GM12872 (cell line): ENCODE results near the gene SLCO1B3.

Experiments
- TF ChIP-seq, protein P1 (sequence below): IDR thresholded peaks from 3 replicates; pipeline ENCODE4 v1.5.1; 2011; ENCODE audit warnings: low read depth, mild to moderate bottlenecking, low read length, moderate library complexity; ENCODE audit not compliant: insufficient read depth

The SLCO1B3 gene

DNA sequence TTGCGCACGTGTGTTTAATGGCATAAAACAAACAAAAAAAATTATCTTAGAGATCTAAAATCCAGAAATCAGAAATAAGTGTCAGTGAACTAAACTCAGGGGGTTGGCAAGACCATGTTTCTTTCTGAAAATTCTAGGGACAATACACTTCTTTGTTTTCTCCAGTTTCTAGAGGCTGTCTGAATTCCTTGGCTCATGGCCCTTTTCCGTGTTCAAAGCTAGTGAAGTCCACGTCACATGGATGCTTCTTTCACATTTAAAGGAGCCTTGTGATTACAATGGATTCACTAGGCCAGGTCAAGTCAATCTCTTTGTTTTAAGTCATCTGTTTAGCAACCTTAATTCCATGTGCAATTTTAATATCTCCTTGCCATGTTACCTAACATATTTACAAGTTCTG, 22.4 kb downstream of the SLCO1B3 start:
- TF ChIP-seq, protein P1, sequence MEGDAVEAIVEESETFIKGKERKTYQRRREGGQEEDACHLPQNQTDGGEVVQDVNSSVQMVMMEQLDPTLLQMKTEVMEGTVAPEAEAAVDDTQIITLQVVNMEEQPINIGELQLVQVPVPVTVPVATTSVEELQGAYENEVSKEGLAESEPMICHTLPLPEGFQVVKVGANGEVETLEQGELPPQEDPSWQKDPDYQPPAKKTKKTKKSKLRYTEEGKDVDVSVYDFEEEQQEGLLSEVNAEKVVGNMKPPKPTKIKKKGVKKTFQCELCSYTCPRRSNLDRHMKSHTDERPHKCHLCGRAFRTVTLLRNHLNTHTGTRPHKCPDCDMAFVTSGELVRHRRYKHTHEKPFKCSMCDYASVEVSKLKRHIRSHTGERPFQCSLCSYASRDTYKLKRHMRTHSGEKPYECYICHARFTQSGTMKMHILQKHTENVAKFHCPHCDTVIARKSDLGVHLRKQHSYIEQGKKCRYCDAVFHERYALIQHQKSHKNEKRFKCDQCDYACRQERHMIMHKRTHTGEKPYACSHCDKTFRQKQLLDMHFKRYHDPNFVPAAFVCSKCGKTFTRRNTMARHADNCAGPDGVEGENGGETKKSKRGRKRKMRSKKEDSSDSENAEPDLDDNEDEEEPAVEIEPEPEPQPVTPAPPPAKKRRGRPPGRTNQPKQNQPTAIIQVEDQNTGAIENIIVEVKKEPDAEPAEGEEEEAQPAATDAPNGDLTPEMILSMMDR: no peak

DNA sequence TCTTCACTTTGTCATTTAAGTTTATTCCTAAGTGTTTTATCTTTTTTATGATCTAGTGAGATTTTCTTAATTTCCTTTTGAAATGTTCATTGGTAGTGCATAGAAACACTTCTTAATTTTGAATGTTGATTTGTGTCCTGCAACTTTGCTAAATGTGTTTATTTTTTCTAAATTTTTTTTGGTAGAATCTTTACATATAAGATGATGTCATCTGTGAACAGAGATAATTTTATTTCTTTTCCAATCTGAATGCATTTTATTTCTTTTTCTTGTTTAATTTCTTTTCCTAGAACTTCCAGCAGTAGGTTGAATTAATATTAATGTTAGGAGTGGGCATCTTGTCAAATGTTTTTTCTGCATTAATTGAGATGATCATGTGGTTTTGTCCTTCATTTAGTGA, 42.1 kb downstream of the SLCO1B3 start:
- TF ChIP-seq, protein P1: no peak

GRCh38 chr12:20863056-20863455, 52.6 kb downstream of the SLCO1B3 start:
- TF ChIP-seq, protein P1: no peak

DNA sequence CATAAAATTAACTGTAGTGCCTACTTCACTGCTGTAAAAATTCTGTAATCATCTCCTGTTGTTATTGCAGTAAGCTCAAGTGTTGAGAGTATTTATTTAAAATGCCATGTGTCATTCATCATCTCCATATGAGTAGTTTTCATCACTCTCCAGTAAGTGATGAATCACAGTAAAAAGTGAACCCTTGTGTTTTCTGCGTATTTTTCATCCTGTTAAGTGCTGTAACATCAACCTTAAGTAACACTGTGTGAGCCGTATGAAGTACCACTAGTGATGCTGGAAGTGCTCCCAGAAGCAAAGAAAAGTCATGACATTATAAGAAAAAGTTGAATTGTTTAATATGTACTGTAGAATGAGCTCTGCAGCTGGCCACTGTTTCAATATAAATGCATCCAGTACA, 55.4 kb downstream of the SLCO1B3 start:
- TF ChIP-seq, protein P1: no peak

DNA sequence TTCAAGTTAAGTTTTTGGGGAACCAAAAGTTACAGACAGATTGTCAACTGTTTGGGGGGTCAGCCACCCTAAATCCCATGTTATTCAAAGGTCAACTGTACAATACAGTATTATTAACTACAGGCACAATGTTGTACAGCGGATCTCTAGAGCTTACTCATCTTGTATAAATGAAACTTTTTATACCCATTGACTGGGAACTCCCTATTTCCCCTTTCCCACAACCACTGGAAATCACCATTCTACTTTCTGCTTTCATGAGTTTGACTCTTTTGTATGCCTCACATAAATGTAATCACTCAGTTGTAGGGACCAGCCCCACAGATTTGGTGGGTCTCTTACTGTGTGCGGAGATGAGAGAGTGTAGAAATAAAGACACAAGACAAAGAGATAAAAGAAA, 57.8 kb downstream of the SLCO1B3 start:
- TF ChIP-seq, protein P1: no peak

GRCh38 chr12:20883288-20883687, 72.8 kb downstream of the SLCO1B3 start:
- TF ChIP-seq, protein P1: no peak

- TF ChIP-seq, protein P1: no peak
Observed at GRCh38 chr12:20885116-20885515, 74.6 kb downstream of the SLCO1B3 start.

GRCh38 chr12:20885552-20885951, 75.0 kb downstream of the SLCO1B3 start:
- TF ChIP-seq, protein P1: no peak
